ENCODE data around the gene ARPP19. TPM values are rescaled to one million over a fixed set of nuclear protein-coding genes. Genes with fewer than 3 reads are reported as not detected.

ARPP19 gene
- total and polyA plus RNA-seq, 2 of the 4 experiments (the other 2 are of a cell fraction), result 33.4 to 65.2 TPM

DNA sequence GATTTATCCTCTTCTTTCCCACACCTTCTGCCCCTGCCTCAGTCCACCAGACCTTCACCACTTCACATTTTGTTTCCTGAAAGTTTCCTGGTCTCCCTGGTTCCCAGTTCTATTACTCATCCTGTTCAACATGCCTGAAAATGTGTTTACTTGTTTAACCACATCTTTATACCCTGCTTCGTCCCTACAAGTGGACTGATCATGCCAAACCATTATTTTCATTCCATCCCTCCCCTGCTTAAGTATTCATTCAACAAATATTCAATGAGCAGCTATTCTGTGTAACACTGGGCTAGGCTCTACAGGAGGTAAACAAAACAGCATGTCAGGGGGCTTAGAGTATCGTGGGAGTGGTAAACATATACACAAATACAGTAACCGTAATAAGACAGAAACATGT lies 45.6 kb downstream of the ARPP19 start:
- H3K9ac ChIP-seq (ENCODE audit: low read depth, low read length), result no peak overlapping the region

More for the DNA sequence above, 45.6 kb downstream of the ARPP19 start:
- no peak overlapping the region for H3K4me3 ChIP-seq (ENCODE audit: insufficient read depth, low read depth, low read length)
- no peaks in the 10 kb centered on the region for H3K36me3 ChIP-seq (ENCODE audit: control insufficient read depth, insufficient read depth, low read length)
- no TSS peak for BruUV-seq (replicated peaks)
- no peak overlapping the region; the same call in 1 of the 2 replicates for H3K18ac ChIP-seq (ENCODE audit: low read depth, low read length)
- POLR2A ChIA-PET (ENCODE audit: unreplicated experiment), result no interaction called here
- H3K79me1 ChIP-seq (ENCODE audit: low read depth in 1 of 2, low read length in 2 of 2), result peaks cover 35 to 56% of the 10 kb centered on the region in 2 experiments
- no peaks in the 10 kb centered on the region for H3K9me3 ChIP-seq (ENCODE audit: control insufficient read depth, insufficient read depth, low read length)
- no peaks in the 10 kb centered on the region for H3K27me3 ChIP-seq (ENCODE audit: control insufficient read depth, insufficient read depth, low read length)
- ATAC-seq (ENCODE audit: low read depth) (peak; percentile 81), DNase-seq (peak; percentile 93)
- H4K5ac ChIP-seq (ENCODE audit: low read depth, low read length), result no peak overlapping the region
- H2AFZ ChIP-seq (replicated peaks; ENCODE audit: low read length, poor library complexity), result no peak overlapping the region
- peak overlapping the region; percentile 1 for H2BK5ac ChIP-seq (ENCODE audit: low read depth, low read length, poor library complexity, severe bottlenecking)
- H2AK9ac ChIP-seq (replicated peaks; ENCODE audit: low read depth, low read length, poor library complexity), result no peak overlapping the region
- no peak overlapping the region for H2BK15ac ChIP-seq (ENCODE audit: low read depth, low read length)
- dilution Hi-C loops (cut with HindIII; ENCODE audit: low sequenced_read_pairs, unreplicated experiment), result no loop called here
- H3K4ac ChIP-seq (ENCODE audit: low read depth, low read length), result no peak overlapping the region
- intact Hi-C loops (cut with micrococcal nuclease), result no loop called here
- no peak overlapping the region for H3K14ac ChIP-seq (replicated peaks; ENCODE audit: low read depth, low read length)
- peaks cover 13% of the 10 kb centered on the region; the same call in 1 of the 2 replicates for H4K20me1 ChIP-seq (ENCODE audit: insufficient read depth, low read length)
- no peak overlapping the region for H3K56ac ChIP-seq (ENCODE audit: extremely low read depth, insufficient read depth, low read length)
- TF ChIP-seq MXI1 (IDR thresholded peaks at IDR 0.05; ENCODE audit: borderline replicate concordance, low read depth, low read length) (no peak), MAZ (IDR thresholded peaks at IDR 0.05; ENCODE audit: borderline replicate concordance, low read depth, low read length) (no peak), SMC3 (IDR thresholded peaks at IDR 0.05; ENCODE audit: low read depth, low read length) (no peak), BHLHE40 (IDR thresholded peaks at IDR 0.05; ENCODE audit: low read depth, low read length) (peak; percentile 44), NFE2L2 (IDR thresholded peaks at IDR 0.05; ENCODE audit: low read depth, low read length) (no peak), RFX5 (IDR thresholded peaks at IDR 0.05; ENCODE audit: low read depth, low read length) (no peak), CEBPB (IDR thresholded peaks at IDR 0.05; ENCODE audit: low read depth, low read length) (peak; percentile 0; the same call in 1 of the 2 replicates), POLR2A (IDR thresholded peaks at IDR 0.05; ENCODE audit: low read depth, low read length) (no peak), CHD1 (IDR thresholded peaks at IDR 0.05; ENCODE audit: low read depth, low read length) (no peak), FOS (IDR thresholded peaks at IDR 0.05; ENCODE audit: low read depth, low read length) (peak; percentile 69), RAD21 (IDR thresholded peaks at IDR 0.05; ENCODE audit: low read length) (0 out of 2 replicates have a peak, but pooled peaks have one; percentile 2), RCOR1 (IDR thresholded peaks at IDR 0.05; ENCODE audit: insufficient replicate concordance, low read length) (peak; percentile 79)
- TF ChIP-seq, protein P1, sequence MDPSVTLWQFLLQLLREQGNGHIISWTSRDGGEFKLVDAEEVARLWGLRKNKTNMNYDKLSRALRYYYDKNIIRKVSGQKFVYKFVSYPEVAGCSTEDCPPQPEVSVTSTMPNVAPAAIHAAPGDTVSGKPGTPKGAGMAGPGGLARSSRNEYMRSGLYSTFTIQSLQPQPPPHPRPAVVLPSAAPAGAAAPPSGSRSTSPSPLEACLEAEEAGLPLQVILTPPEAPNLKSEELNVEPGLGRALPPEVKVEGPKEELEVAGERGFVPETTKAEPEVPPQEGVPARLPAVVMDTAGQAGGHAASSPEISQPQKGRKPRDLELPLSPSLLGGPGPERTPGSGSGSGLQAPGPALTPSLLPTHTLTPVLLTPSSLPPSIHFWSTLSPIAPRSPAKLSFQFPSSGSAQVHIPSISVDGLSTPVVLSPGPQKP (IDR thresholded peaks at IDR 0.05; ENCODE audit: borderline replicate concordance, low read depth, low read length), result no peak
- TF ChIP-seq, protein P2, sequence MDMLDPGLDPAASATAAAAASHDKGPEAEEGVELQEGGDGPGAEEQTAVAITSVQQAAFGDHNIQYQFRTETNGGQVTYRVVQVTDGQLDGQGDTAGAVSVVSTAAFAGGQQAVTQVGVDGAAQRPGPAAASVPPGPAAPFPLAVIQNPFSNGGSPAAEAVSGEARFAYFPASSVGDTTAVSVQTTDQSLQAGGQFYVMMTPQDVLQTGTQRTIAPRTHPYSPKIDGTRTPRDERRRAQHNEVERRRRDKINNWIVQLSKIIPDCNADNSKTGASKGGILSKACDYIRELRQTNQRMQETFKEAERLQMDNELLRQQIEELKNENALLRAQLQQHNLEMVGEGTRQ (IDR thresholded peaks at IDR 0.05; ENCODE audit: low read depth, low read length), result no peak
- TF ChIP-seq, protein P3, sequence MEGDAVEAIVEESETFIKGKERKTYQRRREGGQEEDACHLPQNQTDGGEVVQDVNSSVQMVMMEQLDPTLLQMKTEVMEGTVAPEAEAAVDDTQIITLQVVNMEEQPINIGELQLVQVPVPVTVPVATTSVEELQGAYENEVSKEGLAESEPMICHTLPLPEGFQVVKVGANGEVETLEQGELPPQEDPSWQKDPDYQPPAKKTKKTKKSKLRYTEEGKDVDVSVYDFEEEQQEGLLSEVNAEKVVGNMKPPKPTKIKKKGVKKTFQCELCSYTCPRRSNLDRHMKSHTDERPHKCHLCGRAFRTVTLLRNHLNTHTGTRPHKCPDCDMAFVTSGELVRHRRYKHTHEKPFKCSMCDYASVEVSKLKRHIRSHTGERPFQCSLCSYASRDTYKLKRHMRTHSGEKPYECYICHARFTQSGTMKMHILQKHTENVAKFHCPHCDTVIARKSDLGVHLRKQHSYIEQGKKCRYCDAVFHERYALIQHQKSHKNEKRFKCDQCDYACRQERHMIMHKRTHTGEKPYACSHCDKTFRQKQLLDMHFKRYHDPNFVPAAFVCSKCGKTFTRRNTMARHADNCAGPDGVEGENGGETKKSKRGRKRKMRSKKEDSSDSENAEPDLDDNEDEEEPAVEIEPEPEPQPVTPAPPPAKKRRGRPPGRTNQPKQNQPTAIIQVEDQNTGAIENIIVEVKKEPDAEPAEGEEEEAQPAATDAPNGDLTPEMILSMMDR (conservative IDR thresholded peaks at IDR 0.05; ENCODE audit: low read depth, low read length), result no peak
- H2BK120ac ChIP-seq (ENCODE audit: low read depth, low read length), result no peak overlapping the region
- in situ Hi-C loops (cut with MboI; ENCODE audit: low sequenced_read_pairs), result no loop called here
- WGBS, 2 experiments (ENCODE audit: extremely low coverage in 2 of 2, insufficient read length in 1 of 2), result no CpG with 5 or more reads among the region's 3 CpGs
- H3K27ac ChIP-seq (ENCODE audit: insufficient read depth, low read length), result no peak overlapping the region
- no peak overlapping the region for H2AK5ac ChIP-seq (ENCODE audit: low read depth, low read length)
- no peak overlapping the region for H4K91ac ChIP-seq (ENCODE audit: insufficient read depth, low read depth, low read length)
- CTCF ChIA-PET, result interaction anchor here (1.4 kb wide), 1 partner anchor 12 kb away, joined by 3 read pairs; no protein-coding TSS in a partner anchor
- H3K4me2 ChIP-seq (ENCODE audit: low read depth, low read length), result peak overlapping the region; percentile 77
- H3K4me1 ChIP-seq (ENCODE audit: control insufficient read depth, insufficient read depth, low read length), result peaks cover 9% of the 10 kb centered on the region
- no peak overlapping the region for H2BK20ac ChIP-seq (ENCODE audit: low read depth, low read length)
- no peak overlapping the region for H3K23ac ChIP-seq (ENCODE audit: low read depth, low read length)
- peaks cover 8% of the 10 kb centered on the region for H3K9me1 ChIP-seq (ENCODE audit: insufficient read depth, low read length)
- no peak overlapping the region for H4K8ac ChIP-seq (ENCODE audit: low read depth in 2 of 2, low read length in 2 of 2)

Measured in IMR-90 (cell line).